CD4-positive, alpha-beta T cell treated with Interleukin-12 subunit alpha and Interleukin-12 subunit beta, for 1 hour (primary cell): Measurements from ENCODE around the gene GALNT2.

Experiments
- DNase-seq: peaks from one replicate; pipeline ENCODE4 v3.0.0-alpha.2; 2020

Gene GALNT2

DNA sequence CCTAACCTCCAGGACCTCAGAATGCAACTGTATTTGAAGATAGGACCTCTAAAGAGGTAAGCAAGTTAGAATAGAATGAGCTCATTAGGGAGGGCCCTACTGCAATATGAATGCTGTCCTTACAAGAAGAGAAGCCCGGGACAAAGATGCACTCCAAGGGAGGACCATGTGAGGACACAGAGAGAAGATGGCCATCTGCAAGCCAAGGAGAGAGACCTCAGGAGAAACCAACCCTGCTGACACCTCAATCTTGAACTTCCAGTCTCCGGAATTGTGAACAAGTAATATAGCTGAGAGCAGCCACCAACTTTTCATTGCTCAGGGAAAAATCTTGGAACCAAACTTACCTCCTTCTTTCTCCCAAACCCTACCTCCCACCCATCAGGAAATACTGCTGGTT is 15.0 kb upstream of the GALNT2 start:
- no peak for DNase-seq

DNA sequence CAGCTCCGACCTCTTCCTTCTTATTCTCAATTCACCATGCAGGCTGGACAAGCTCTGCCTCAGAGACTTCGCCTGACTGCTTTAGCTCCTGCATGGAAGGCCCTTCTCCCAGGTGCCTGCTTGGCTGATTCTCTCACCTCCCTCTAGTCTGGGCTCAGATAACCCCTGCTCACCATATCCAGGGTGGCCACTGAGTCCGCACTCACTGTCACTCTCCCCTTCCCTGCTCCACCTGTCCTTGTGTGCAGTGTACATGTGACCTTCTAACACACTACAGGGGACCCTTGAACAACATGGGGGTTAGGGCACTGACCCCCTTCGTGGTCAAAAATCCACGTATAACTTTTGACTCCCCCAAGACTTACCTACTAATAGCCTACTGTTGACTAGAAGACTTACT is 14.4 kb upstream of the GALNT2 start:
- no peak for DNase-seq

DNA sequence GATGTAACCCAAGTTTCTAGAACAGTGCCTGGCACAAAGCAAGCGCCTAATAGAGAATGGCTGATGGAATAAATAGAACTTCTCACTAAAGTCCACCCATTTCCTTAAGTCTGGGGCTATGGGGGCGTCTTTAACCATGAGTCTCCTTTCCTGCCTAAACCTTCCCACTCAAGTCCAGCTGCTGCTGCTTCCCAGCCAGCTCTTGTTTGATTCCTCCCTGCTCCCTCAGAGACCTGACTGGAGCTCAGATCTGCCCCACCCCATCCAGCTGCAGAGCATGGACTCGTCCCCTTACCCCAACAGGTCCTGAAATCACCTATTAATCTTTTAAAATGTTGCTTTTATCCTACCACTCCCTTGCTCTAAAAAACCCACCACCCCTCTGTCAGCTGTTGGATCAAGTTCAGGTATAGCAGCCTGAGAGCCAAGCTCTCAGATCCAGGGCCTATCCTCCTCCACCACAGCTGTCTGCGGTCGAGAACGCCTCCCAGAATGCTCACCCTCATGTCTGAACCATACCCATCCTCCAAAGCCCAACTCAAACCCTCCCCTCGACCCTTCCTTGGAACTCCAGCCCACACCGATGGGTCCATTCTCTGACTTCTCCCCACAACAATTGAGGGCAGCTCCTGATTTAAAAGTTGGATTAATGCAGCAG is 12.8 kb upstream of the GALNT2 start:
- DNase-seq = no peak

- DNase-seq = no peak
Measured at GRCh38 chr1:230056098-230056497, 10.9 kb upstream of the GALNT2 start.

- no peak for DNase-seq
Measured at GRCh38 chr1:230057100-230057499, 9.9 kb upstream of the GALNT2 start.

DNA sequence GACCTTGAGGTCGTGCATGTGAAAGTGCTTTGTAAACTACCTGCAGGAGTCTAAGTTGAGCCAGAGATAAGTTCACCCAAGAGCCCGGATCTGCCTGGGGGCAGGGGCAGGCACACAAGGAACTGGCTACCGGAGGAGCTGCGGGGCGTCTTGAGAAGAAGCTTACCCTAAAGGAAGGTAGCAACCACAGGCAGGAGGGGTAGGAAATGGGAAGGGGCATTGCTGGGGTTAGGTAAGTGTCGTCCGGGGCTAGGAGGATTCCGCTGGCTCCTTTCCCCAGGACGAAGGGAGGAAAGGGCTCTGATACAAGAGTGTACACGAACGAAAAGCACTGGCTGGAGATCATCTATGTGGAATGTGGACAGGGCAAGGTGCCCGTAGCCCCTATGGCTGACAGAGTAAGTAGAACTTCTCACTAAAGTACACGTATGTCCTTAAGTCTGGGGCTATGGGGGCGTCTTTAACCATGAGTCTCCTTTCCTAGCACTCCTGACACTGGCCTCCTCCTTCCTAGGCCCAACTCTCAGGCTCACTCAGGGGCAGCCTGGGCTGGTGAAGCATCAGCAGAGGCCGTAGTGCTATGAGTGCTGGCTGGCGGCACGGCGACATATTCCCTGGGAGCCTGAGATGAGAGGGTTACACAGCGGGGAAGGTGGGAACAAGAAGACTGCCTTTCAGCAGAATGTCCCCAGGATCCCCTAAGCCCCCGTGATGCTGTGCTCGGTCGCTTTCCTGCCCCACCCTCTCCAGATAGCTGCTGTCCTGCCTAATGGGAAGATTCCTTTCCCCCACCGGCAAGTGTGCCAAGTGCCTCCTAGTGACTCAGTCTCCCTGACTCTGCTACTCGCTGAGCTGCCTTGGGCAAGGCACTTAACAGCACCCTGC is 9.1 kb upstream of the GALNT2 start:
- no peak for DNase-seq

DNA sequence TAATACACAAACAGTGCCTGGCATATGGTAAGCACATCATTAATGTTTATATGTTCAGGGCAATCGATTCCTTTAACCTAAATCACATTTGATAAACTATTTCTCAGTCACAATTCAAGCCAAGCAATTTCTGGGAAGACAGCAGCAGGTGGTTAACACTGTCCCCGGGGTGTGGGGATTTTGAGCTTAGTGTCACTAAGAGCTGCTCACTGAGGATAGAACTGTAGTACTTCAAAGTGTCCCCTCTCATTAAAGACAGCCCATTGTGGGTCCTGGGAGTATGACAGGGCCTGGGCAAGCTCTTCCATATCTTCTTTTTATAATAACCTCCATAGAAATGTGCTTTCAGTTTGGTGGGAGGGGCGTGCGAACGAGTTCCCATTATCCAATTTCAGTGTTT is 8.4 kb upstream of the GALNT2 start:
- DNase-seq = no peak

DNA sequence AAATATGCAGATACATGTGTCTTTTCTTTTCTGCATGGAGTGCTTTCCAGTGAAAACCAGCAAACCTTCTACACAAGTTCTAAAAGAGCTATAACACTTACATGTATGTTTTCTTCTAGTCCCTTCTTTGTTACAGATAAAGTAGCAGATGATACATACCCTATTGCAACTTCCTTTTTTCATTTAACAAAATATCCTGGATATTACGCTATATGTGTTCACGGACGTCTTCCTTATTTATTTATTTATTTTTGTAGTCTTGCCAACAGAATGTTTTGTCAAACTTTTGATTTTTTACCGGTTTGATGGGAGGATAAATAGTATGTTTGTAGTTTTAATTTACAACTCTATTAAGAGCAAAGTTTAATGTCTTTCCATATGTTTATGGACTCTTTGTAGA is 5.2 kb upstream of the GALNT2 start:
- no peak for DNase-seq

DNA sequence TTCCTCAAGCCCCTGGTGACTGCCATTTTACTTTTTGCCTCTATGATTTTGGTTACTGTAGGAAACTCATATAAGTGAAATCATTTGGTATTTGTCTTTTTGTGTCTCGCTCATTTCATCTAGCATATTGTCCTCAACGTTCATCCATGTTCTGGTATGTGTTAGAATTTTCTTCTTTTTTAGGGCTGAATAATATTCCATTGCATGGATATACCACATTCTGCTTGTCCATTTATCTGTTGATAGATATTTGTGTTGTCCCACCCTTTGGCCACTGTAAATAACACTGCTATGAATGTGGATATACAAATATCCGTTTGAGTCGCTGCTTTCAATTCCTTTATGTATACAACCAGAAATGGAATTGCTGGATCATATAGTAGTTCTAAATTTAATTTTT is 4.5 kb upstream of the GALNT2 start:
- DNase-seq = no peak

- DNase-seq = no peak
Measured at GRCh38 chr1:230064283-230064682, 2.8 kb upstream of the GALNT2 start.

GRCh38 chr1:230065161-230065560 is 1.9 kb upstream of the GALNT2 start:
- DNase-seq = no peak

DNA sequence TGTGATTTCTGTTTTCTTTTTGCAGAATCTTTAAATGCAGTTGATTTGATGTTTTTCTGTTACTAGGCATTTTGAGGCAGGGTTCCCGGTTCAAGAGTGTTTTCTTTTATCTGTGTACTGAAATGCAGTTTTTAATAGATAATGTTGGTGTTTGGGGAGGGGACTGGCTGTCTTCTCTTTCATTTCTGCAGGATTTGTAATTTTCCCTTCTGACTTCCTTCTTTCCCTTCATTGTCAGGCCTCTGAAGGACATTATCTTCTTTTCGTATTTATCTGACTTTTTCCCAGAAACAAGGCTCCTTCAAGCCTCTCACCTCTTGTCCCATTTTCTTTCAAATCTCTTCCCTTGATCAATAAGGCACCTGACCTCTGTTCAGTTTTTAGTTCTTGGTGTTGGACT is 1.5 kb upstream of the GALNT2 start:
- no peak for DNase-seq

DNA sequence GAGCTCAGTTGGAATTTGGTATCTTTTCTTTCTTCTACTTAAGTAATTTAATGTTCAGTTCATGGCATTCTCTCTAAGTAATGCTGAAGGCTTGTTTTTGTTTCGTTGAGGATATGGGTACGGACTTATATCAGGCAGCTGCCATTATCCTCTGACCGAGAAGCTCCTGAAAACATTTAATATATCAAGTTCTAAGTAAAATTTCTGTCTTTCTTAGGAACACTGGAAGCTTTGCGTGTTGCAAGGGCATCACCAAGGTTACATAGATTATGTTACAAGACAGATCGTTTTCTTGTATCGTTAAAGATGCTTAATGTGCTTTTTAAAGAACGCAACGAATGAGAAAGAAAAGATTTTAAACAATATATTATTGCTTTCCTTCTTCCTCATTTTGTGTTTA is 1.0 kb upstream of the GALNT2 start:
- DNase-seq = no peak

GRCh38 chr1:230067419-230067870 is 407 bp downstream of the GALNT2 start:
- peak; percentile 15 for DNase-seq

- DNase-seq = peak; percentile 19
Measured at GRCh38 chr1:230067871-230068620, 1.0 kb downstream of the GALNT2 start.

DNA sequence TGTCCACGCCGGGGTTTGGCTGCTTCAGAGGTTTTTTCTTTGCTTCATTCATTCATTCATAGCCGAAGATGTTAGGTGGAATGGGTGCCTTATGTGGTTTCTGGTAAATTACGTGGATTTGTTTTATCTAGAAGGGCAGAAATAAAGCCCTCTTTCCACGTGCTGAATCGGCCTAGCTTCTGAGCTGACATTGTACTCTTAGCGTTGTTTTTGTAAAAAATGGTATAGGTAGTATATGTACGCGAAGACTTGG is 1.5 kb downstream of the GALNT2 start:
- DNase-seq = no peak

DNA sequence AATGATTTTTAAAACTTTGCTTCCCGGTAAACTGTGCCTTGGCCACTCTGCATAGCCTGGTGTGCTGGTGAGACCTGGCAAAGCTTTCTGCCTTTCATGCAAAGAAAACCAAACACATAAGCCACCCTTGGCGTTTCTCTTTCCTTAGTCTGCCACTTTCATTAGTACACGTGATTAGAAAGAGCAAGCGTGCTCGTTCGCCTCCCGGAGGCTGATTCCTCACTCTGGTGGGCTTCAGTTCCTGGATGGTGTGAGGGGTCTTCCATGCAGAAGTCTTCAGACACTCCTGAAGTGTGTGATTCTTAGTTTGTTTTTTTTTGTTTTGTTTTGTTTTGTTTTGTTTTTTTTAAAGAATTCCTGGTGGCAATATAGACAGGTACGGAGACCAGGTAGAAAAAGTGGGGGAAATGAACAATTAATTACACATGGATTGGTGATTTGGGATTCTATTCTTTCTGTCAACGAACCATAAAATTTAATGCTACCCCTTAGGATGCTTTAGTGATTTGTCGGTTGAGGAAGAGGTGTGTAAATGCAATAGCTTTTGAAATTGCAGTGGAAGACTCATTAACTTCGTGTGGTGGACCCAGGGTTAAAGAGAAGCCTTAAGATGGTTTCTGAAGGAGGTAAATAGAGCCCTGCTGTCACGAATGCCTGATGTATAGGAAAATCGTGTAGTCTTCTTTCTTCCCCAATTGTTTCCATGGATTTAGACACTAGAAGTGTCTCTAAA is 2.1 kb downstream of the GALNT2 start:
- no peak for DNase-seq

DNA sequence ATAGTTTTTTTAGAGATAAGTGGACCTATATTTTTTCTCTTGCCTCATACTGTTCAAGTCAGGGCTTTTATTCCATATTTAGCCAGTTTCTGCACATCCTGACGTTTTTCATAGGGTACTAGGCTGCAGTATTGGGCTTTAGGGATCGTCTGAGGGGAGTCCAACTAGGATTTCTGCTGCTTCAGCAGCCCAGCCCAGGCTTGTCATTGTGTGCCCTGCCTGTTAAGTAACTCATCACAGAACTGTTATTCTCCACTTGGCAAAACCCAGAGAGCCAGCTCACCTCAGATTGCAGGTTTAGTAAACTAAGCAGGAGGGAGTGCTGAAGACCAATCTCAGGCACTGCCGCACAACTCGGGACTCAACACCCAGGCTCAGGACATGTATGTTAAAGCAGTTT is 2.8 kb downstream of the GALNT2 start:
- no peak for DNase-seq

GRCh38 chr1:230070321-230071208 is 3.5 kb downstream of the GALNT2 start:
- no peak for DNase-seq

GRCh38 chr1:230071316-230071715 is 4.3 kb downstream of the GALNT2 start:
- no peak for DNase-seq

- no peak for DNase-seq
Measured at GRCh38 chr1:230072296-230072695, 5.3 kb downstream of the GALNT2 start.

- no peak for DNase-seq
Measured at GRCh38 chr1:230072866-230073265, 5.8 kb downstream of the GALNT2 start.
